Measurements from ENCODE around the gene RAB7A. TPM values are rescaled to one million over a fixed set of nuclear protein-coding genes. Genes with fewer than 3 reads are reported as not detected.

The RAB7A gene
- total RNA-seq, 1 donor from 2014 or later = 90.3 TPM

- no peaks in the 10 kb centered on the region for H3K27me3 ChIP-seq
- H3K4me3 ChIP-seq = no peak overlapping the region
- no peaks in the 10 kb centered on the region for H3K36me3 ChIP-seq
- TF ChIP-seq CTCF (IDR thresholded peaks at IDR 0.05) = no peak
- peaks cover 9 to 40% of the 10 kb centered on the region in 2 donors for H3K4me1 ChIP-seq
- DNase-seq (ENCODE audit: low spot score in 2 of 2) = no peak
- no peaks in the 10 kb centered on the region for H3K9me3 ChIP-seq
- H3K27ac ChIP-seq = peak overlapping the region in 1 of 2 donors; percentile 54
- intact Hi-C loops (cut with DNase I) = no loop called here
Measured at GRCh38 chr3:128784843-128785242, 58.9 kb downstream of the RAB7A start.

- Histone ChIP-seq H3K4me3 (no peak overlapping the region), H3K36me3 (no peaks in the 10 kb centered on the region), H3K9me3 (no peaks in the 10 kb centered on the region), H3K27ac (peak overlapping the region in 1 of 2 donors; percentile 37), H3K27me3 (no peaks in the 10 kb centered on the region), H3K4me1 (peaks cover 9 to 37% of the 10 kb centered on the region in 2 donors)
- intact Hi-C loops (cut with DNase I) = no loop called here
- TF ChIP-seq CTCF (IDR thresholded peaks at IDR 0.05) = no peak
- DNase-seq (ENCODE audit: low spot score in 2 of 2) = no peak
Measured at GRCh38 chr3:128786434-128787020, 60.5 kb downstream of the RAB7A start.

GRCh38 chr3:128787256-128788253 lies 61.6 kb downstream of the RAB7A start:
- intact Hi-C loops (cut with DNase I) = no loop called here

GRCh38 chr3:128788268-128788869 lies 62.4 kb downstream of the RAB7A start:
- DNase-seq (ENCODE audit: low spot score in 2 of 2) = no peak
- H3K9me3 ChIP-seq = no peaks in the 10 kb centered on the region
- no peak overlapping the region for H3K4me3 ChIP-seq
- TF ChIP-seq CTCF (IDR thresholded peaks at IDR 0.05) = no peak
- H3K27me3 ChIP-seq = no peaks in the 10 kb centered on the region
- peaks cover 7 to 33% of the 10 kb centered on the region in 2 donors for H3K4me1 ChIP-seq
- intact Hi-C loops (cut with DNase I) = no loop called here
- H3K36me3 ChIP-seq = no peaks in the 10 kb centered on the region
- no peak overlapping the region for H3K27ac ChIP-seq

More at GRCh38 chr3:128787256-128788253, 61.6 kb downstream of the RAB7A start:
- H3K4me1 ChIP-seq = peaks cover 9 to 37% of the 10 kb centered on the region in 2 donors
- H3K4me3 ChIP-seq = no peak overlapping the region
- no peaks in the 10 kb centered on the region for H3K27me3 ChIP-seq
- no peak overlapping the region for H3K27ac ChIP-seq
- H3K9me3 ChIP-seq = no peaks in the 10 kb centered on the region
- no peaks in the 10 kb centered on the region for H3K36me3 ChIP-seq
- DNase-seq (ENCODE audit: low spot score in 2 of 2) = no peak
- TF ChIP-seq CTCF (IDR thresholded peaks at IDR 0.05) = peak in 1 of 3 experiments; percentile 17

GRCh38 chr3:128794067-128794768 lies 68.2 kb downstream of the RAB7A start:
- H3K4me1 ChIP-seq = peaks cover 0 to 9% of the 10 kb centered on the region in 2 donors
- H3K27me3 ChIP-seq = no peaks in the 10 kb centered on the region
- DNase-seq (ENCODE audit: low spot score in 2 of 2) = no peak
- no peak overlapping the region for H3K4me3 ChIP-seq
- H3K9me3 ChIP-seq = no peaks in the 10 kb centered on the region
- H3K36me3 ChIP-seq = peaks cover 19 to 34% of the 10 kb centered on the region in 2 donors
- intact Hi-C loops (cut with DNase I) = loop anchor here (1.0 kb wide), 1 partner anchor 113 kb away; no protein-coding TSS in a partner anchor
- TF ChIP-seq CTCF (IDR thresholded peaks at IDR 0.05) = no peak
- no peak overlapping the region for H3K27ac ChIP-seq

Data from ascending aorta (tissue), 2 donors.